ENCODE data around the gene LINC00632. TPM values are rescaled to one million over a fixed set of nuclear protein-coding genes. Genes with fewer than 3 reads are reported as not detected.
A peak's percentile ranks its signal among the peaks of the same experiment; 100 is the strongest.
"Not testable (repeated sequence)": the region's sequence is repeated elsewhere in the genome, so short reads cannot be mapped to it uniquely, and the experiment has no call there.

Gene LINC00632
- 9.9 TPM for polyA plus RNA-seq (ENCODE audit: insufficient read length)
- long read RNA-seq, donor 1 = 0 reads
- long read RNA-seq, donor 2, partial matches to known transcripts = 0 of 1 reads
- long read RNA-seq, donor 2, other reads (novel, unspliced or antisense) = 0 of 1 reads
- long read RNA-seq, donor 3 = 0 reads
- long read RNA-seq, donor 4 = 0 reads
- long read RNA-seq, donor 5 = 0 reads
- long read RNA-seq, donor 6, partial matches to known transcripts = 0 of 2 reads
- long read RNA-seq, donor 6, other reads (novel, unspliced or antisense) = 0 of 2 reads
- long read RNA-seq, donor 7, partial matches to known transcripts = 0 of 1 reads
- long read RNA-seq, donor 7, other reads (novel, unspliced or antisense) = 0 of 1 reads
- long read RNA-seq, donor 8 = 0 reads

- no peak for DNase-seq
Measured at GRCh38 chrX:140709421-140709846, at the start of gene LINC00632. LINC00632 (plus strand) TSS chrX:140709759.

DNA sequence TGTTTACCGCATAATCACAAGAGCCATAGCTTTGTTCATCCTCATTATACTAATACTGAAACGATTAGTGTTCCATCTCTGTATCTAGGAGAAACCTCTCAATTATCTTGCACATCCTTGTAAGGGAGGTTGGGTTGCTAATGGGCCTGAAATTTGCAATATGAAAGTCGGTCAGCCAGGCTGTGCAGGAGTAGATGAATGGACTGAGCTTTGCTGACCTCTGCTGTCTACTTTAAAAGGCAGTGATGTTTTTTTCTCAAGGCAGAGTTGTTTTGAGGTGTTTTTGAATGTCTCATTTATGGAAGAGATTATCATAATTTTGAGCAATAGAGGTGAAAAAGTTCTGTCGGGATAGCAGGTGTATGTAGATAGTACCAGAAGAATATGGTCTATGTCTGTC is 47.9 kb upstream of the LINC00632 start:
- no peak for DNase-seq

DNA sequence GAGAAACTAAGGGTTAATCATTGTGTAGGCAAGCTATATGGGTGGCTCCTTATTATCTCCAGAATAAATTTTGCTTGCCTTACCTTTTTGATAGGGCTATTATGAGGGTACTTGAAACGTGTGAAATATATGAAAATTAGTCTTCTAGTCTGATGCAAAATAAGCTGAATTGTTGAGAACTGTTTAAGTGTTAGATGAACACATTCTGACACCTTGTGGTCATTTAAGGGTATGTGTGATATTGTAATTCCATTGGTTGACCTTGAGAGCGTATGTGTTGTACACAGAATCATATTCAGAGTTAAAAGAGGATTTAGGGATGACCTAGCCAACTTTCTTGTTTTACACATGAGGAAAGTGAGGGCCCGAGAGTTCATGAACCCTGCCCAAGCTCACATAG is 44.6 kb upstream of the LINC00632 start:
- peak; percentile 10 for DNase-seq

DNA sequence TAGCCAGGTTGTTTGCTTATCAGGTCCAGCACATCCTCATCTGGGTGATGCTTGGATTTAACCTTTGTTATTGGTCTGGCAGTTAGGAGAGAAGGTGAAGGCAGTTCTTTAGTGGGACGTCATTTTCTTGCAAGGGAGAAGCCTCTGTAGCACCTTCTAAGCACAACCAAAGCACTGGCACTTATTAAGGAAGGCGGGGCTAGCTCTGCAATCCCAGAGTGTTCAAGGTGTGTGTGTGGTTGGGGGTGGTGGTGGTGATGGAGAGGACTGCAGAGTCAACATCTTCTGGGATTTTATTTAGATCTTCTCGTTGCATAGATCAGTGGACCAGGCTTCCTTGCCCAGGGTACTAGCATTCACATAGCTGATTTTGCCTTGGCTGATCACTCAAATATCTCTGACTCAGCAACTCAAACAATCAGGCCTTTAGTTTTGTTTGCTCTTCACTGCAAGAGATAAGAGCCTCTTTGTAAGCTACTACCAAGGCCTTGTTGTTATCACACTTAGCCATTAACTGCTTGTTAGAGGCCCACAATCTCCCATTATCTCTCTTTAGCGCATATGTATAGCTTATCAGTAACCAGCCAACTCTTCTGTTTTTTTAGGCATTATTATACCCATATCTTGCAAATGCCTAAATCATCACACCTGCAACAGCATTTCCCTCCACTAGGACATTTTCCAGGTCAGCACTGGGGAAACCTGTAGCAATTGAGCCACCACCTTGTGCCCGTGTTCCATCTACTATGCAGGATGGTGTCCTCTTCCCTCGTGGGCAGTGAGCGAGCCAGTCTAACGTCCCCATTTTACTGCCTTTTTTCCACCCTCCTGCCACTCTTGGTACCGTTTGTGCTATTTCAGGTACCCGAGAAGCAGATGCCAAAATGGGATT is 36.5 kb upstream of the LINC00632 start:
- no peak for DNase-seq

DNA sequence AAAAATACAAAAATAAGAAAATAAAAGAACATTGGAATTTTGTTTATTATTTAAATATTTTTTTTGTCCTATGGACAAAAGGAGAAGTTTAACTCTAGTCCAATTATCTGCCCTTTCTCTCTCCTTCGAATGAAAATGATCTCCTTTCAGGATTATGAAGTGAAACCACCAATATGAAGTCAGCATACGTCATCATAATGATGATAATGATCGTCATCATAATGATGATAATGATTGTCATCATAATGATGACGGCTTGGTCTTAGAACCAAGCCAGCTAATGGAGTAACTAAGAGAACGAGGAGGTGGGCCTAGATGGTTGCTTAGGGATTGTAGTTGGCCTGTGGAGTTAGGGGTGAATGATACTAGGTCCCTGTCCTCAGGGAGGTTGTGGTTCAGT is 21.9 kb upstream of the LINC00632 start:
- DNase-seq = no peak

DNA sequence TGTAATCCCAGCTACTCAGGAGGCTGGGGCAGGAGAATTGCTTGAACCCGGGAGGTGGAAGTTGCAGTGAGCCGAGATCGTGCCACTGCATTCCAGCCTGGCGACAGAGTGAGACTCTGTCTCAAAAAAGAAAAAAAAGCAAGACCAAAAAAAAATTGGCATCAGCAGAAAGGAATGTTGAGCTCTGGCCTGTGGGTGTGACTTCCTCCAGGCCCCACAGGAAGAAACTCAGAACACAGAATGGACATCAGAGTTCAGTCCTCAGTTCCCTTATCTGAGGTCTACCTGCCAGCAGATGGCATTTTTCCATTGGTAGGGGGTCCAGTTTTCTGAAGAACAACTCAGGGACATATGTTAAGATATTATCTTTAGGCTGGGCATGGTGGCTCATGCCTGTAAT is 18.0 kb upstream of the LINC00632 start:
- DNase-seq = not testable (repeated sequence)

DNA sequence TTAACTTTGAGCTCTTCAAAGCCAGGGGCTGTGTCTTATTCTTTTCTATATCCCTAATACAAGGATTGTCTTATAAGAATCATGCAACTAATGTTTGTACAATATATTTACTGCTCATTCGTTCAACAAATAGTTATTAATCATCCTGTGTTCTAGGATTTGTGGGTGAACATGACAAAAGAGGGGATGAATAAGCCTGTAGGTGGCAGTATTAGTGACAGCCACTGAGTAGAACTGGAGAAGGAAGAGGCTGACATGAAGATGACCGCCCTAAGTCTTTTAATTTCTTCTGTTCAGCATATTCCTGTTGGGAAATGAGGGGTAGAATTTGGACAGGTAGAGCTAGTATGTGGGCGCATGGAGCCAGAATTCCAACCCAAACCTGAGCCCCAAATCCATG is 11.9 kb upstream of the LINC00632 start:
- DNase-seq = no peak

GRCh38 chrX:140701480-140701879 is 8.1 kb upstream of the LINC00632 start:
- no peak for DNase-seq

- DNase-seq = no peak
Measured at GRCh38 chrX:140710710-140711109, 1.2 kb downstream of the LINC00632 start.

- DNase-seq = no peak
Measured at GRCh38 chrX:140711894-140712293, 2.3 kb downstream of the LINC00632 start.

DNA sequence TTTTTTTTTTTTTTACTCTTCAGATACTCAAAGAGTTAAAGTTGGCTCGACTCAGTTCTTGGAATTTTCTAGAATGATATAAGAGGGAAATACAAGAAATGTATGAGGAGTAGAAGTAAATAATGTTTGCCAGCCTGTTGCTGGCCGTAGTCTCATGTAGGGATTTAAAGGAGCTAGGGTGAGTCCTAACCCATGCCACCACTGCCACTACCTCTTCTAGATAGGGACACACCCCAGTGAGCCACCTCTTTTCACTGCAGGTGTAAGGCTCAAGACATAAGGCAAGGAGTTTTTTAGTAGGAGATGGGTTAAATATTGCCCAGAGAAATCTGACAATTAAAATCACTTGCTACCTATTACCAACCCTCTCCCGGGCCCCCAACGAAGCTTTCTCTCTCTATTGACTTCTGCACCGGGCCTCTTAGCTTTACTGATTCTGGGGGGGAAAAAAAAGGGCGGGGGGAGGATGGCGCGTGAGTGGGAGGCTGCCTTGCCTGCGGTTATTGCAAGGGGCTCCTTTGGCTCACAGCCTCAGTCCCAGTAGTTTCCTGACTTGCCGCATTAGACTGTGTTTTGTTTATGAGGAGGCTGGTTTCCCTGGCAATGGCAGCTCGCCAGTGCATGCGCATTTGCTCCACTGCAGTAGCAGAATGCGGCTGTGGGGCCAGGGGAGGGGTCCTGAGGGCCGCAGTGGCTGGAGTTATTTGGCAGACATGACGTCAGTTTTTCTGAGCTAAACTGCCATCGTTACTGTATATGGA is 3.0 kb downstream of the LINC00632 start:
- DNase-seq = peak; percentile 83

- no peak for DNase-seq
Measured at GRCh38 chrX:140713174-140713539, 3.6 kb downstream of the LINC00632 start.

GRCh38 chrX:140715787-140716186 is 6.2 kb downstream of the LINC00632 start:
- DNase-seq = no peak

DNA sequence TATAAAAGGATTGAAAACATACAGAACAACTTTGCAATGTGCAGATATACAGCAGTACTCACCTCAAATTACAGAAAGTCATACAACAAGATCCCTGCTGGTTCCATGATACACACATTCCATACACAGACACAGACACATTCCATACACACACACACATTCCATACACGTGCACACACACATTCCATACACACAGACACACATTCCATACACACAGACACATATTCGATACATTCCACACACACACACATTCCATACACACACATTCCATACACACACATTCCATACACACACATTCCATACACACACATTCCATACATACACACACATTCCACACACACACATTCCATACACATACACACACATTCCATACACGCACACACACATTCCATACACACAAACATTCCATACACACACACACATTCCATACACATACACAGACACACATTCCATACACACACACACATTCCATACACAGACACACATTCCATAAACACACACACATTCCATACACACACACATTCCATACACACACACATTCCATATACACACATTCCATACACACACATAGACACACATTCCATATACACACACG is 13.7 kb downstream of the LINC00632 start:
- no peak for DNase-seq

- DNase-seq = no peak
Measured at GRCh38 chrX:140724309-140724708, 14.8 kb downstream of the LINC00632 start.

DNA sequence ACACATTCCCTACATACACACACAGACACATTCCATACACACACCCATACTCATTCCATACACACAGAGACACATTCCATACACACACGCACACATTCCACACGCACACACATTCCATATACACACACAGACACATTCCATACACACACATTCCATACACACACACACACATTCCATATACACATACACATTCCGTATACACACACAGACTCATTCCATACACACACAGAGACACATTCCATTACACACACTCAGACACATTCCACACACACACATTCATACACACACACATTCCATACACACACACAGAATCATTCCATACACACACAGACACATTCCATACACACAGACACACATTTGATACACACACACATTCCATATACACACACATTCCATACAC is 15.2 kb downstream of the LINC00632 start:
- no peak for DNase-seq

DNA sequence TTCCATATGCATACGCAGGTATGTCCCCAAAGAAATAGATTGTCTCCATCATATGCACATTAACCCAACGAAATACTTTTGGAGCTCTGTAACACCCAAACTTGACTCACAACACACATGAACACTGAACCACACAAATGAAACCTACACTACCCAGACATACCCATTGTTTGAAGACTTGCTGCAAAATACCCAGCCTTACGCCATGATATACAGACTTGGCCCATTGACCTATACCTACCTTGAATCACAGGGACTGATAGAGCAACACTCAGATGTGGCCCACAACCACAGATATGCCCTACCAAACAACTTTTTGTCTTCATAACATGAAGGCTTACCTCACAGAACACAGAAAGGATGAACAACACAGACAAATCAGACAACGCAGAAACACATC is 15.9 kb downstream of the LINC00632 start:
- no peak for DNase-seq

GRCh38 chrX:140733766-140734342 is 24.3 kb downstream of the LINC00632 start:
- DNase-seq = no peak

- DNase-seq = no peak
Measured at GRCh38 chrX:140744085-140744484, 34.5 kb downstream of the LINC00632 start.

GRCh38 chrX:140756941-140757340 is 47.4 kb downstream of the LINC00632 start:
- no peak for DNase-seq

- peak; percentile 57 for DNase-seq
Measured at GRCh38 chrX:140762061-140762460, 52.5 kb downstream of the LINC00632 start.

Data from left kidney (tissue), 8 donors.